ENCODE data around the gene ZNF221. TPM values are rescaled to one million over a fixed set of nuclear protein-coding genes. Genes with fewer than 3 reads are reported as not detected.
A peak's percentile ranks its signal among the peaks of the same experiment; 100 is the strongest.

Gene ZNF221
- total and polyA plus RNA-seq, 10 of the 15 experiments (the other 5 are each of a cell fraction or from before 2014, with no cell fraction given): 0.15 to 1.7 (median 0.45) TPM; not detected in 1

DNA sequence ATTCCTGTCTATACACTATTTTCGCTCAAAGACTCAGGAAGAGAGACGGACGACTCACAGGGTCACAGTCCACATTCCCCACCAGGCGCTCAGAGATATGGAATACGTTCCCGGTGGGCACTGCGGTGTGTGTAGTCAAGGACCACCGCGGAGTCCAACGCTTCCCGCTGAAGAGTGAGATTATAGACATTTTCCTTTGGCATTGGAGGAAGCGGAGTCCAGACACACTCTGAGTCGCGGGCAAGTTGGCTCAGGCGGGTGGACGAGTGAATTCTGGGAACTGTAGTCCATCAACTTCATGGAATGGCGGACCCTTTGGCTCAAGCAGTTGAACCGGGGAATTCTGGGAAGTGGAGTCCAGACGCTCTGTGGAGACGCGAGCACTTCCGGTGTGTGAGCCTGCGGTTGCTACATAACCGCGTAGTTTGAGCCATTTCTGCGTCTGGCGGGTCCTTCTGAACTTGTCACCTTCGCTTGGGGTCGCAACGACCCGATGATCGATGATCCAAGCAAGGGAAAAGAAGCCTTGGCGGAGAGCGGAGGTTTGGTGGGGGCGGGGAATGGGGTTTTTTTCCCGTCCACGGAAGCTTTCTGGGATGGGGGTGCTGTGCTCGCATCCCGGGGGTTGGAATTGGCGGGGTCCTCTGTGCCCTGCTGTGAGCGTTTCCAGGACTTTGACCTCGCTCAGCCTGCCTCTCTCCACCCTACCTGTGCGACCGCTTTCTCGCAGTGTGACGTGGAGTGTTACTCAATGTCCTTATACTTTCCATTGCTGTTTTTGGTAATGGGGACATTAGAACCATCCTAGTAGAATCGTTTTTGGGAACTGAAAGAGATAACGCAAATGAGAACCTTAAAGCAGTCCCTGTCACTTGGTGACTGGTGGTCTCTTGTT, 51.8 kb downstream of the ZNF221 start, which contains the start of gene ZNF230 (continued):
- TF ChIP-seq ETV6 (conservative IDR thresholded peaks at IDR 0.05 in 1 of 2, IDR thresholded peaks at IDR 0.05 in 1 of 2; ENCODE audit: borderline replicate concordance in 1 of 2, low read depth in 1 of 2) (0 out of 4 replicates have a peak, but pooled peaks of 1 of the 2 experiments have one; percentile 20), MYC (IDR thresholded peaks at IDR 0.05; ENCODE audit: insufficient read depth, insufficient read length, insufficient replicate concordance, low read length, severe bottlenecking) (no peak), BMI1 (IDR thresholded peaks at IDR 0.05; ENCODE audit: borderline replicate concordance) (no peak), IKZF2 (IDR thresholded peaks at IDR 0.05) (peak; percentile 64 to 66; a peak in 3 of 4 replicates), RUNX3 (IDR thresholded peaks at IDR 0.05; ENCODE audit: low read length) (peak; percentile 95), ZNF207 (IDR thresholded peaks at IDR 0.05; ENCODE audit: borderline replicate concordance) (no peak), HCFC1 (IDR thresholded peaks at IDR 0.05; ENCODE audit: low read length) (peak; percentile 98), TBL1XR1 (IDR thresholded peaks at IDR 0.05; ENCODE audit: low read depth, low read length) (peak; percentile 55), GABPA (IDR thresholded peaks at IDR 0.05; ENCODE audit: low read depth) (peak; percentile 90), CBX5 (IDR thresholded peaks at IDR 0.05; ENCODE audit: low read depth) (no peak), MTA2 (IDR thresholded peaks at IDR 0.05; ENCODE audit: low read depth) (peak; percentile 43; the same call in 1 of the 2 replicates), TARDBP (IDR thresholded peaks at IDR 0.05; ENCODE audit: borderline replicate concordance) (peak; percentile 86; the same call in 1 of the 2 replicates), MEF2B (IDR thresholded peaks at IDR 0.05; ENCODE audit: partially characterized antibody, poor library complexity, severe bottlenecking) (no peak), JUNB (IDR thresholded peaks at IDR 0.05) (no peak)
- TF ChIP-seq, protein P1, sequence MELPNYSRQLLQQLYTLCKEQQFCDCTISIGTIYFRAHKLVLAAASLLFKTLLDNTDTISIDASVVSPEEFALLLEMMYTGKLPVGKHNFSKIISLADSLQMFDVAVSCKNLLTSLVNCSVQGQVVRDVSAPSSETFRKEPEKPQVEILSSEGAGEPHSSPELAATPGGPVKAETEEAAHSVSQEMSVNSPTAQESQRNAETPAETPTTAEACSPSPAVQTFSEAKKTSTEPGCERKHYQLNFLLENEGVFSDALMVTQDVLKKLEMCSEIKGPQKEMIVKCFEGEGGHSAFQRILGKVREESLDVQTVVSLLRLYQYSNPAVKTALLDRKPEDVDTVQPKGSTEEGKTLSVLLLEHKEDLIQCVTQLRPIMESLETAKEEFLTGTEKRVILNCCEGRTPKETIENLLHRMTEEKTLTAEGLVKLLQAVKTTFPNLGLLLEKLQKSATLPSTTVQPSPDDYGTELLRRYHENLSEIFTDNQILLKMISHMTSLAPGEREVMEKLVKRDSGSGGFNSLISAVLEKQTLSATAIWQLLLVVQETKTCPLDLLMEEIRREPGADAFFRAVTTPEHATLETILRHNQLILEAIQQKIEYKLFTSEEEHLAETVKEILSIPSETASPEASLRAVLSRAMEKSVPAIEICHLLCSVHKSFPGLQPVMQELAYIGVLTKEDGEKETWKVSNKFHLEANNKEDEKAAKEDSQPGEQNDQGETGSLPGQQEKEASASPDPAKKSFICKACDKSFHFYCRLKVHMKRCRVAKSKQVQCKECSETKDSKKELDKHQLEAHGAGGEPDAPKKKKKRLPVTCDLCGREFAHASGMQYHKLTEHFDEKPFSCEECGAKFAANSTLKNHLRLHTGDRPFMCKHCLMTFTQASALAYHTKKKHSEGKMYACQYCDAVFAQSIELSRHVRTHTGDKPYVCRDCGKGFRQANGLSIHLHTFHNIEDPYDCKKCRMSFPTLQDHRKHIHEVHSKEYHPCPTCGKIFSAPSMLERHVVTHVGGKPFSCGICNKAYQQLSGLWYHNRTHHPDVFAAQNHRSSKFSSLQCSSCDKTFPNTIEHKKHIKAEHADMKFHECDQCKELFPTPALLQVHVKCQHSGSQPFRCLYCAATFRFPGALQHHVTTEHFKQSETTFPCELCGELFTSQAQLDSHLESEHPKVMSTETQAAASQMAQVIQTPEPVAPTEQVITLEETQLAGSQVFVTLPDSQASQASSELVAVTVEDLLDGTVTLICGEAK (IDR thresholded peaks at IDR 0.05; ENCODE audit: borderline replicate concordance): peak; percentile 89
- TF ChIP-seq, protein P2, sequence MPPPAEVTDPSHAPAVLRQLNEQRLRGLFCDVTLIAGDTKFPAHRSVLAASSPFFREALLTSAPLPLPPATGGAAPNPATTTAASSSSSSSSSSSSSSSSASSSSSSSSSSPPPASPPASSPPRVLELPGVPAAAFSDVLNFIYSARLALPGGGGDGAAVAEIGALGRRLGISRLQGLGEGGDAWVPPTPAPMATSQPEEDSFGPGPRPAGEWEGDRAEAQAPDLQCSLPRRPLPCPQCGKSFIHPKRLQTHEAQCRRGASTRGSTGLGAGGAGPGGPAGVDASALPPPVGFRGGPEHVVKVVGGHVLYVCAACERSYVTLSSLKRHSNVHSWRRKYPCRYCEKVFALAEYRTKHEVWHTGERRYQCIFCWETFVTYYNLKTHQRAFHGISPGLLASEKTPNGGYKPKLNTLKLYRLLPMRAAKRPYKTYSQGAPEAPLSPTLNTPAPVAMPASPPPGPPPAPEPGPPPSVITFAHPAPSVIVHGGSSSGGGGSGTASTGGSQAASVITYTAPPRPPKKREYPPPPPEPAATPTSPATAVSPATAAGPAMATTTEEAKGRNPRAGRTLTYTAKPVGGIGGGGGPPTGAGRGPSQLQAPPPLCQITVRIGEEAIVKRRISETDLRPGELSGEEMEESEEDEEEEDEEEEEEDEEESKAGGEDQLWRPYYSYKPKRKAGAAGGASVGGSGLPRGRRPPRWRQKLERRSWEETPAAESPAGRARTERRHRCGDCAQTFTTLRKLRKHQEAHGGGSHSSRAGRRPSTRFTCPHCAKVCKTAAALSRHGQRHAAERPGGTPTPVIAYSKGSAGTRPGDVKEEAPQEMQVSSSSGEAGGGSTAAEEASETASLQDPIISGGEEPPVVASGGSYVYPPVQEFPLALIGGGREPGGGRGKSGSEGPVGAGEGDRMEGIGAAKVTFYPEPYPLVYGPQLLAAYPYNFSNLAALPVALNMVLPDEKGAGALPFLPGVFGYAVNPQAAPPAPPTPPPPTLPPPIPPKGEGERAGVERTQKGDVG (CRISPR knock-in tag; IDR thresholded peaks at IDR 0.05): no peak
- TF ChIP-seq, protein P3, sequence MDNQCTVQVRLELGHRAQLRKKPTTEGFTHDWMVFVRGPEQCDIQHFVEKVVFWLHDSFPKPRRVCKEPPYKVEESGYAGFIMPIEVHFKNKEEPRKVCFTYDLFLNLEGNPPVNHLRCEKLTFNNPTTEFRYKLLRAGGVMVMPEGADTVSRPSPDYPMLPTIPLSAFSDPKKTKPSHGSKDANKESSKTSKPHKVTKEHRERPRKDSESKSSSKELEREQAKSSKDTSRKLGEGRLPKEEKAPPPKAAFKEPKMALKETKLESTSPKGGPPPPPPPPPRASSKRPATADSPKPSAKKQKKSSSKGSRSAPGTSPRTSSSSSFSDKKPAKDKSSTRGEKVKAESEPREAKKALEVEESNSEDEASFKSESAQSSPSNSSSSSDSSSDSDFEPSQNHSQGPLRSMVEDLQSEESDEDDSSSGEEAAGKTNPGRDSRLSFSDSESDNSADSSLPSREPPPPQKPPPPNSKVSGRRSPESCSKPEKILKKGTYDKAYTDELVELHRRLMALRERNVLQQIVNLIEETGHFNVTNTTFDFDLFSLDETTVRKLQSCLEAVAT (IDR thresholded peaks at IDR 0.05): peak; percentile 78; the same call in 1 of the 2 replicates

Data from GM12878 (cell line).